Measurements from ENCODE around the gene GLTP. TPM values are rescaled to one million over a fixed set of nuclear protein-coding genes. Genes with fewer than 3 reads are reported as not detected.
"Not testable (repeated sequence)": the region's sequence is repeated elsewhere in the genome, so short reads cannot be mapped to it uniquely, and the experiment has no call there.

The GLTP gene
- total and polyA plus RNA-seq, 4 donors: 31.2 to 49.2 (median 40.8) TPM

- no peaks in the 10 kb centered on the region for H3K27me3 ChIP-seq (ENCODE audit: control insufficient read depth in 3 of 3, insufficient read depth in 3 of 3, low read length in 2 of 3)
- no peak overlapping the region for H3K4me3 ChIP-seq
- H3K9me3 ChIP-seq (ENCODE audit: control insufficient read depth in 4 of 4, insufficient read depth in 3 of 4, low read length in 3 of 4): no peaks in the 10 kb centered on the region
- no peak for TF ChIP-seq CTCF (IDR thresholded peaks at IDR 0.05; ENCODE audit: control extremely low read depth, extremely low read depth)
- H3K27ac ChIP-seq (ENCODE audit: low read depth in 1 of 2, low read length in 1 of 2): no peak overlapping the region
- no peak for DNase-seq
- 94 to 95% methylated on average over 14 of the region's 14 CpGs for WGBS, 2 donors
- H3K4me1 ChIP-seq (ENCODE audit: control insufficient read depth in 5 of 5, insufficient read depth in 5 of 5, low read length in 5 of 5): no peaks in the 10 kb centered on the region
- H3K9ac ChIP-seq (ENCODE audit: insufficient read depth in 1 of 2, low read length in 2 of 2): no peak overlapping the region
- peaks cover 10 to 40% (median 19%) of the 10 kb centered on the region in 4 donors for H3K36me3 ChIP-seq (ENCODE audit: control insufficient read depth in 4 of 4, insufficient read depth in 4 of 4, low read length in 4 of 4)
- no peak for ATAC-seq (ENCODE audit: insufficient read depth, low FRiP score)
These were observed 25.0 kb downstream of the GLTP start for GRCh38 chr12:109855377-109855776.

- WGBS, 2 donors: 70 to 84% methylated on average over 6 of the region's 6 CpGs
- ATAC-seq (ENCODE audit: insufficient read depth, low FRiP score): not testable (repeated sequence)
These were observed 29.8 kb downstream of the GLTP start for GRCh38 chr12:109850518-109850917.

GRCh38 chr12:109847142-109847735 is 33.1 kb downstream of the GLTP start:
- Histone ChIP-seq H3K9ac (ENCODE audit: insufficient read depth in 1 of 2, low read length in 2 of 2) (no peak overlapping the region), H3K27ac (ENCODE audit: low read depth in 1 of 2, low read length in 1 of 2) (peak overlapping the region in 1 of 2 donors; percentile 31), H3K9me3 (ENCODE audit: control insufficient read depth in 4 of 4, insufficient read depth in 3 of 4, low read length in 3 of 4) (no peaks in the 10 kb centered on the region), H3K36me3 (ENCODE audit: control insufficient read depth in 4 of 4, insufficient read depth in 4 of 4, low read length in 4 of 4) (peaks cover 0 to 4% (median 0%) of the 10 kb centered on the region in 4 donors), H3K4me1 (ENCODE audit: control insufficient read depth in 5 of 5, insufficient read depth in 5 of 5, low read length in 5 of 5) (peaks cover 0 to 2% (median 0%) of the 10 kb centered on the region in 5 donors), H3K4me3 (no peak overlapping the region), H3K27me3 (ENCODE audit: control insufficient read depth in 3 of 3, insufficient read depth in 3 of 3, low read length in 2 of 3) (no peaks in the 10 kb centered on the region)
- 34 to 42% methylated on average over 7 of the region's 7 CpGs for WGBS, 2 donors
- ATAC-seq (ENCODE audit: insufficient read depth, low FRiP score): no peak
- TF ChIP-seq CTCF (IDR thresholded peaks at IDR 0.05; ENCODE audit: control extremely low read depth, extremely low read depth): no peak
- DNase-seq: no peak

More at GRCh38 chr12:109850518-109850917, 29.8 kb downstream of the GLTP start:
- H3K9ac ChIP-seq (ENCODE audit: insufficient read depth in 1 of 2, low read length in 2 of 2); H3K27ac ChIP-seq (ENCODE audit: low read depth in 1 of 2, low read length in 1 of 2); H3K4me3 ChIP-seq; H3K27me3 ChIP-seq (ENCODE audit: control insufficient read depth in 3 of 3, insufficient read depth in 3 of 3, low read length in 2 of 3); DNase-seq; H3K4me1 ChIP-seq (ENCODE audit: control insufficient read depth in 5 of 5, insufficient read depth in 5 of 5, low read length in 5 of 5); H3K9me3 ChIP-seq (ENCODE audit: control insufficient read depth in 4 of 4, insufficient read depth in 3 of 4, low read length in 3 of 4): not testable (repeated sequence)
- H3K36me3 ChIP-seq (ENCODE audit: control insufficient read depth in 4 of 4, insufficient read depth in 4 of 4, low read length in 4 of 4): peaks cover 7 to 15% (median 12%) of the 10 kb centered on the region in 4 donors

- 80 to 82% methylated on average over 7 of the region's 7 CpGs for WGBS, 2 donors
- TF ChIP-seq CTCF (IDR thresholded peaks at IDR 0.05; ENCODE audit: control extremely low read depth, extremely low read depth): no peak
- no peak for ATAC-seq (ENCODE audit: insufficient read depth, low FRiP score)
- no peaks in the 10 kb centered on the region for H3K36me3 ChIP-seq (ENCODE audit: control insufficient read depth in 4 of 4, insufficient read depth in 4 of 4, low read length in 4 of 4)
- H3K27me3 ChIP-seq (ENCODE audit: control insufficient read depth in 3 of 3, insufficient read depth in 3 of 3, low read length in 2 of 3): no peaks in the 10 kb centered on the region
- no peak overlapping the region for H3K4me3 ChIP-seq
- H3K9ac ChIP-seq (ENCODE audit: insufficient read depth in 1 of 2, low read length in 2 of 2): no peak overlapping the region
- no peaks in the 10 kb centered on the region for H3K9me3 ChIP-seq (ENCODE audit: control insufficient read depth in 4 of 4, insufficient read depth in 3 of 4, low read length in 3 of 4)
- H3K4me1 ChIP-seq (ENCODE audit: control insufficient read depth in 5 of 5, insufficient read depth in 5 of 5, low read length in 5 of 5): peaks cover 0 to 2% (median 0%) of the 10 kb centered on the region in 5 donors
- no peak overlapping the region for H3K27ac ChIP-seq (ENCODE audit: low read depth in 1 of 2, low read length in 1 of 2)
- no peak for DNase-seq
These were observed 34.5 kb downstream of the GLTP start for GRCh38 chr12:109845824-109846205.

All from lung (tissue), 12 donors.